HuH-7 (cell line): ENCODE measurements around the gene PDE8B.
A peak's percentile ranks its signal among the peaks of the same experiment; 100 is the strongest.

Source experiments
- DNase-seq: peaks from one replicate; pipeline ENCODE4 v3.0.0; 2011; ENCODE audit warnings: low spot score

Gene PDE8B

GRCh38 chr5:77210091-77210963 is at the start of gene PDE8B:
PDE8B (plus strand) TSS chr5:77210680; CDS start chr5:77210926, 246 bp downstream.
- DNase-seq = no peak

- DNase-seq = no peak
Measured at GRCh38 chr5:77163453-77163852, 47.0 kb upstream of the PDE8B start.

GRCh38 chr5:77167063-77167462 is 43.4 kb upstream of the PDE8B start:
- DNase-seq = no peak

- DNase-seq = no peak
Measured at GRCh38 chr5:77167695-77168121, 42.8 kb upstream of the PDE8B start.

GRCh38 chr5:77168161-77168878 is 42.2 kb upstream of the PDE8B start:
- DNase-seq = no peak

GRCh38 chr5:77168879-77169244 is 41.6 kb upstream of the PDE8B start:
- no peak for DNase-seq

GRCh38 chr5:77170196-77170890 is 40.1 kb upstream of the PDE8B start:
- no peak for DNase-seq

GRCh38 chr5:77171141-77171910 is 39.2 kb upstream of the PDE8B start:
- DNase-seq = no peak

GRCh38 chr5:77172713-77173328 is 37.7 kb upstream of the PDE8B start:
- no peak for DNase-seq

GRCh38 chr5:77174526-77174925 is 36.0 kb upstream of the PDE8B start:
- no peak for DNase-seq

- no peak for DNase-seq
Measured at GRCh38 chr5:77175231-77175630, 35.2 kb upstream of the PDE8B start.

- DNase-seq = no peak
Measured at GRCh38 chr5:77176429-77176828, 34.1 kb upstream of the PDE8B start.

GRCh38 chr5:77177576-77177975 is 32.9 kb upstream of the PDE8B start:
- DNase-seq = no peak

GRCh38 chr5:77180167-77181081 is 30.1 kb upstream of the PDE8B start:
- peak; percentile 30 for DNase-seq

- no peak for DNase-seq
Measured at GRCh38 chr5:77181173-77181572, 29.3 kb upstream of the PDE8B start.

GRCh38 chr5:77181596-77182304 is 28.7 kb upstream of the PDE8B start:
- DNase-seq = no peak

GRCh38 chr5:77182367-77182766 is 28.1 kb upstream of the PDE8B start:
- DNase-seq = peak; percentile 36

- no peak for DNase-seq
Measured at GRCh38 chr5:77186652-77187370, 23.7 kb upstream of the PDE8B start.

GRCh38 chr5:77189421-77189820 is 21.1 kb upstream of the PDE8B start:
- no peak for DNase-seq
